GM13977 (cell line): Measurements from ENCODE around the gene PKMYT1.

Source experiments
- DNase-seq: peaks from one replicate; pipeline ENCODE4 v3.0.0; 2012; ENCODE audit warnings: low spot score
- in situ Hi-C: fragments of 300-500 bp; cut with MboI; formaldehyde crosslinking; loops from one replicate; pipeline ENCODE4 v1.12.0; 2022; ENCODE audit warnings: low sequenced_read_pairs, low pct_unique_long_range_greater_than_20kb, mixed read lengths, inconsistent platforms; ENCODE audit not compliant: unreplicated experiment
- TF ChIP-seq, protein P1 (sequence below): IDR thresholded peaks from 2 replicates; pipeline ENCODE4 v1.5.1; 2012; ENCODE audit warnings: mild to moderate bottlenecking, control low read depth; ENCODE audit not compliant: insufficient read depth; ENCODE audit errors: extremely low read depth, missing control alignments

PKMYT1 gene

DNA sequence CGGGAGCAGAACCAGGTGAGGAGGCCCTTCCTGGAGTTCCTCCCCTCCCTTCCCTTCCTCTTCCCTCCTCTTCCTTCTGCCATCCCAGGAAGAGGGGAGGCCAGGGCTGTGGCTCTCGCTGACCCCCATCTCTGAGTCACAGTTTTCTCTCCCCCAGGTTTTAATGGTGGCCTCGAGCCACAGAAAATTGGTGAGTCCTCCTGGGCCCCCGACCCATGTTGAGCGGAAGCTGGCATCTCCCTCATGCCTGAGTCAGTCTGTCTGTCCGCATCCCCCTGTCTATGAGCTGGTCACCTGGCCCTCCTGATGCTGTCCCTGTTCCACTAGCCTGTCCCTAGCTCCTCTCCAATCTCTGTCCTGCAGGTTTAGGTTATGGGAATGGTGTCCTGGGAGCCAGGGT lies 19.7 kb upstream of the PKMYT1 start:
- no peak for DNase-seq
- in situ Hi-C loops: no loop called here
- TF ChIP-seq, protein P1, sequence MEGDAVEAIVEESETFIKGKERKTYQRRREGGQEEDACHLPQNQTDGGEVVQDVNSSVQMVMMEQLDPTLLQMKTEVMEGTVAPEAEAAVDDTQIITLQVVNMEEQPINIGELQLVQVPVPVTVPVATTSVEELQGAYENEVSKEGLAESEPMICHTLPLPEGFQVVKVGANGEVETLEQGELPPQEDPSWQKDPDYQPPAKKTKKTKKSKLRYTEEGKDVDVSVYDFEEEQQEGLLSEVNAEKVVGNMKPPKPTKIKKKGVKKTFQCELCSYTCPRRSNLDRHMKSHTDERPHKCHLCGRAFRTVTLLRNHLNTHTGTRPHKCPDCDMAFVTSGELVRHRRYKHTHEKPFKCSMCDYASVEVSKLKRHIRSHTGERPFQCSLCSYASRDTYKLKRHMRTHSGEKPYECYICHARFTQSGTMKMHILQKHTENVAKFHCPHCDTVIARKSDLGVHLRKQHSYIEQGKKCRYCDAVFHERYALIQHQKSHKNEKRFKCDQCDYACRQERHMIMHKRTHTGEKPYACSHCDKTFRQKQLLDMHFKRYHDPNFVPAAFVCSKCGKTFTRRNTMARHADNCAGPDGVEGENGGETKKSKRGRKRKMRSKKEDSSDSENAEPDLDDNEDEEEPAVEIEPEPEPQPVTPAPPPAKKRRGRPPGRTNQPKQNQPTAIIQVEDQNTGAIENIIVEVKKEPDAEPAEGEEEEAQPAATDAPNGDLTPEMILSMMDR: no peak

DNA sequence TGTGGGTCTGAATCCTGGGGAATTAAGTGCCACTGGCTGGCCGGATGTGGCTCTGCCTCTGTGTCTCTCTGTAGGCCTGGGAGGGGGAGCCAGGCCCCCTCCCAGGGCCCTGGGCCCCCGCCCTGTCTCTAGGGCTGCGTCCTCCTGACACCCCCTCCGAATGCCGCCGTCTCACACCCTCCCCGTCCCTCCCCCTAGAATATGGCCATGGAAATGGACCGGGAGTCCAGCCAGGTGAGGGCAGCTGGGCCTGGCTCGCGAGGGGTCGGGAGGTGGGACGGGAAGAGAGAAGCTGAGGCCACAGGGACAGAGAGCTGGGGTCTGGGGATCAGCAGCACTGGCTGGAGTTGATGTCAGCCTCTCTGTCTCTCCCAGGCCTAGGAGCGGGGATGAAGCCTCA lies 16.1 kb upstream of the PKMYT1 start:
- no peak for DNase-seq
- TF ChIP-seq, protein P1: no peak
- in situ Hi-C loops: no loop called here

DNA sequence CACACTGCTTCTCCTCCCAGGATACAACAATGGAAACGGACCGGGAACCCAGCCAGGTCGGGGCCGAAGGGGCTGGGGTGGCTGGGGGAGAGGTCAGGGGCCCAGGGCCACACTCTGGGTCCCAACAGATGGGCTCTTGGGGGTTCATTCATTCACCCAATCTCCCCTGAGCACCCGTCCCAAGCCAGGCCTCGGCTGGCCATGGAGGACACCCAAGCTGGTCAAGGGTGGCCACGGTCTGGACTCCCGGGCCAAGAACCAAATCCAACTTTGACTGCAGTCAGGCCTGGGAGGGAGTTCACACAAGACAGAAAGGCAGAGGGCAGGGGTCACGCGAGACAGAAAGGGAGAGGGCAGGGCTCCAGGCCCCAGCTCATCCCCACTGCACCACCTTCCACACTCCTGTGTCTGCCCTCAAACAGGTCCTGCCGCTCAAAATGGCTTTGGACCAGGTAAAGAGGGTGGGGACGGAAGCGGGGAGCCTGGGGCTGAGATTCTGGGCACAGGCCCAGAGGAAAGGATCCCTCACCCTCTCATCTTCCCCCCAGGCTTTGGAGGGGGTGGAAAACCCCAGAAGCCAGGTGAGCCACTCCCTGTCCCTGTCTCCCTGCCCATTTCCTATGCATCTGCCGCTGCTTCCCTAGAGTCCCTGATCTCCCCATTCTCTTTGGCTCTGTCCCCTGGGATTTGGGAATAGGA lies 12.3 kb upstream of the PKMYT1 start:
- TF ChIP-seq, protein P1: no peak
- in situ Hi-C loops: no loop called here
- DNase-seq: no peak

DNA sequence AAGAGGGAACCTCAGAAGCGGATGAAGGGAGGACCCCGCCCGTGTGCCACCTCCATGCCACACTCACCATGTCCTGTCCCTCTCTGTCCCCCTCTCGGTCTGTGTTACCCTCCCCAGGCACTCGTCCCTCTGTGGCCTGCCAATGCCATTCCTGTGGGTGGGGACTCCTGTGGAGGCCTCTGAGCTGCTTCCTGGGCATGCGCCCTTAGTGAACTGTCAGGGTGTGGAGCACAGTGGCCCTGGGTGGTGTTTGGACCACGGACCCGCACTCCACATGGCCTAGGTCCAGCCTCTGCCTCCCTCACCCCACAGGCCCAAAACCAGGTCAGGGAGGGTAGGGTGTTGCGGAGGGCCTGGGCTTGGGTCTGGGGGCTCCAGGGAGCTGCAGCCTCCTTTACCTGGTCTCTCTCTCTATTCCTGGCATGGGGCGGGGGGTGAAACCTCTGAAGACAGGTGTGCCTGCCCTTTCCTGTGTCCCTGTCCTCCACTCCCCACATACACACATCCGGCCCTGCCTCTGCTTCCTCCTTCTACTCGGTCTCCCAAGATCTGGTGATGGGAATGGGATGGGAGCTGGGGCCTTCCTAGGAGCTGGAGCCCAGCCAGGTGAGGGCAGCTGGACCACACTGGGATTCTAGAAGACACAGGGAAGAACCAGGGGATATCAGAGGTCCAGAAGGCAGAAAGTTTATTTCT lies 11.5 kb upstream of the PKMYT1 start:
- no peak for DNase-seq
- in situ Hi-C loops: no loop called here
- TF ChIP-seq, protein P1: no peak

DNA sequence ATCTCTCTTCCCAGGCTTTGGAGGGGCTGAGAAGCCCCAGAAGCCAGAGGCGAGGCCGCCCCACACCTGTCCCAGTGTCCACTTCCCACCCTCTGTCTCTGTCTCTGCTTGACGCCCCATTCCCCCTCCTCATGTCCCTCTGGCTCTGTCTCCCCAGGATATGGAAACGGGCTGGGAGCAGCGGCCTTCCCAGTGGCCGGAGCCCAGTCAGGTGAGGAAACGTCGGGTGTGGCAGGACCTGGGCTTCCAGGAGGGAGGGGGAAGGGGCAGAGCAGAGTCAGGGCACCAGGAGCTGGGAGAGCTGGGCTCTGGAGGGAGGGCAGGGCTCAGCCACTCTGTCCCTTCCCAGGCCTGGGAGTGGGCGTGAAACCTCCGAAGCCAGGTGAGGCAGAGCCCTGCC lies 10.6 kb upstream of the PKMYT1 start:
- in situ Hi-C loops: no loop called here
- TF ChIP-seq, protein P1: no peak
- no peak for DNase-seq

DNA sequence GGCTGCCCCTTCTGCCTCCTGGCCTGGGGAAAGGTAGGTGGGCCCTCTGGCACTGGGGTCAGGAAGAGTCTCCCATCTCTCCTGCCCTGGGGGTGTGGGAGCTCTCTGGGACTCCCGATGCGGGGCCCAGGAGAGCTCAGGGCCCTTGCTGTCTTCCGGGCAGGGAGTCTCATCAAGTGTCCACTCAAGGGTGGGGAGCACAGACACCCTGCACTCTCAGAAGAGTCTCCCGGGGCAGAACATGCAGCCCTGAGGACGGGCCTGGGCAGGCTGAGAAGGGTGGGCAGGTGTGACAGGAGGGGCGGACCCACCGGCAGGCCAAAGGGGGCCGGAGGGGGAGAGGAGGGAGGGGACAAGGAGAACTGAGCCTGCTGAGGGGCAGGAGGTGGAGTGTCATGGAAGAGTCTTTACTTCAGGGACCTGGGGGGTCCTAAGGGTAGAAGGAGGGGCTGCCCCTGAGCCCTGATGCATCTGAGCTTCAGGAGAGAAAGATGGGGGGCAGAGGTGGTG lies 8.4 kb upstream of the PKMYT1 start:
- in situ Hi-C loops: no loop called here

More for the DNA sequence above, 8.4 kb upstream of the PKMYT1 start:
- DNase-seq: no peak
- TF ChIP-seq, protein P1: no peak
